ENCODE measurements around the gene PAXIP1.

PAXIP1 gene

DNA sequence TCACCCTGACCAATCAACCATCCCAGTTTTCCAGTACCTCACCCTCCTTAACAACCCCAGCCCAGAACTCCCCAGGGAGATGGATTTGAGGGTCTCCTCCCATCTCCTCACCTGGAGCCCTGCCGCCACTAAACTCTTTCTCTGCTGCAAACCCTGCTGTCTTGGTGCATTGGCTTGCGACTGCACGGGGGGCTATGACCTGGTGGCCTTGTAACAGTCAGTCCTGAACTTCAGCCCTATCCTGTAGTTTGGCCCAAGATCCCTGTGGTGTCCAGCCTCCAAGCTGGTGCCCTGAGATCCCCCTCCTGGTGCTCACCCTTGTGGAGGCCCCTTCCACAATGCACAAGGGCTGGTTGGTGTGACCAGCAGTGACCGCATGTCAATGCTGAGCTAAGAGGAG lies 91.9 kb downstream of the PAXIP1 start:
- no peak for DNase-seq

DNA sequence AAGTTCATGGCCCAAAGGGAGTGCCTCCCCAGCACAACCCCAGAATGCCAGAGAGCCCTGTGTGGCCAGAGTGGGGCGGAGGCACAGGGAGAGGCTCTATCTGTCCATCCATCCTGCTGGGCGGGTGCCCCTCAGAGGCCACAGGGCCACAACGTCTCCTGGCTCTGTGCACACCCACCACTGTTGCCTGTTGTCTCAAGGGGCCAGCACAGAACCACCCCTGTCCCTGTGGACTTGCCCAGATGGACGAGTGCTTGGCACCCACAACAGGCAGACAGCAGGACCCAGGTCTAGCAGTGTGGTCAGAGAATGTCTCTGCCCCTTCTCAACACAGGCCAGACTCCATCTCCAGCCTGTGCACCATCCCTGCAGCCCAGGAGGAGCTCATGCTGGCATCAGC lies 92.8 kb downstream of the PAXIP1 start:
- DNase-seq, result no peak

DNA sequence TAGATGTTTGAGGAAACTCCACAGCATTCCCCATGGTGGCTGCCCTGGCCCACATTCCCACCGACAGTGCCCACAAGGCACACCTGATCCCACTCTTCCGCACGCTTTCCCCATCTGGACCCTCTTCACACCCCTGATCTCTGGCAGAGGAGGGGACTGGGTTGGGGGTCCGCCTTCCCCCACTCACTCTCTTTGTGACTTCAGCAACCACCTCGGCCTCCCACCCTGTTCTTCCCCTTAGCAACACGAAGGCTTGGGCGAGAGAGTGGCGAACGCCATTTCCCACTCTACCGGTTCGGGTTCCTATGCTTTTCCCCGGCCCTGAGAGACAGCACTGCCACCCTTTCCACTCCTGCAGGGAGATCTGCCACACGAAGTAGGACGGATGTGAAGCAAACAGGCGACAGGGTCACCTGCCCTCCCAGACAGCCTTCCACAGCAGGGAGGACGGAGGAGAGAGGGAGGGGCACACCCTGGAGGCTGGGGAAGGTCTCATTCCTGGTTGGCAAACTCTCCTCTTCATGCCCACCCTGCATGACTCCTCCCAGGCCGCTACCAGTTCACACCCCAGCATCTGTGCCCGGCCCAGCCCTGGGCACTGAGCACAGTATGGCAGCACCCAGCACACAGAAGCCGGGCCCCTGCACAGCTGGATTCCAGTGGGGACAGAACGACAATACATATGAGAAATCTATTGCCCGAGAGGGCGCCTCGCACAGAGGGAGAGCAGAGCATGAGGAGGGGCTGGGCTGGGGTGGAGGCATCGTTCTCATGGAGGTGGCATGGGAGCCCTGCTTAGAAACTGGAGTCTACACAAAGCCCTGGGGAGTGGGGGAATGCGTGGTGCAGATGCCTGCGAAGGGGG lies 93.5 kb downstream of the PAXIP1 start:
- DNase-seq, result no peak

DNA sequence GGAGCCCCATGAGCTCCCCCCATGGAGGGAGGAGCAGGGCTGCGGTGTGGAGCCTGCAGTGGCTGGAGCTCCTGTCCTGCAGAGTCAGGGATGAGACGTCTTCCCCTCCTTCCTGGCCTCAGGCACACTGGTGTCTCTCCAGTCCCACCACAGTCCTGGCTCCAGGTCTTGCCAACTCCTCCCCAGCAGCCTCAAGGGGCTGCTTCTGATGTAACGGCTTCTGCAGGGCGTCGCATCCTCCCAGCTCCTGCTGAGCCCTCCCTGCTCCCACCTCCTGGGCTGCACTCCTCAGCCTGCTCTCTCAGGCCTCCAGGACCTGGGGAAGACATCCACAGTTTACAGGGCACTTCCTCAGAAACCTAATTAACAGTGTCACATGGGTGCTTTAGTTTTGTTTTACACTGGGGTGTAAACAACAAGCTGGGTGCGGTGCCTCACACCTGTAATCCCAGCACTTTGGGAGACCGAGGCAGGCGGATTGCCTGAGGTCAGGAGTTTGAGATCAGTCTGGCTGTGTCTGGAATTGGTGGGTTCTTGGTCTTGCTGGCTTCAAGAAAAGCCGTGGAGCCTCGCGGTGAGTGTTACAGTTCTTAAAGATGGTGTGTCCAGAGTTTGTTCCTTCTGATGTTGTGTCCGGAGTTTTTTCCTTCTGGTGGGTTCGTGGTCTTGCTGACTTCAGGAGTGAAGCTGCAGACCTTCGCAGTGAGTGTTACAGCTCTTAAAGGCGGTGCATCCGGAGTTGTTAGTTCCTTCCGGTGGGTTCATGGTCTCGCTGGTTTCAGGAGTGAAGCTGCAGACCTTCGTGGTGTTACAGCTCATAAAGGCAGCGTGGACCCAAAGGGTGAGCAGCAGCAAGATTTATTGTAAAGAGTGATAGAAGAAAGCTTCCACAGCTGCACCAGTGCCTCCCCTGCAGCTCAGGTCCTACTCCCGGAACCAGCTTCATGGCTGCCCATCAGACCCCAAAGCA lies 95.0 kb downstream of the PAXIP1 start:
- DNase-seq, result no peak

DNA sequence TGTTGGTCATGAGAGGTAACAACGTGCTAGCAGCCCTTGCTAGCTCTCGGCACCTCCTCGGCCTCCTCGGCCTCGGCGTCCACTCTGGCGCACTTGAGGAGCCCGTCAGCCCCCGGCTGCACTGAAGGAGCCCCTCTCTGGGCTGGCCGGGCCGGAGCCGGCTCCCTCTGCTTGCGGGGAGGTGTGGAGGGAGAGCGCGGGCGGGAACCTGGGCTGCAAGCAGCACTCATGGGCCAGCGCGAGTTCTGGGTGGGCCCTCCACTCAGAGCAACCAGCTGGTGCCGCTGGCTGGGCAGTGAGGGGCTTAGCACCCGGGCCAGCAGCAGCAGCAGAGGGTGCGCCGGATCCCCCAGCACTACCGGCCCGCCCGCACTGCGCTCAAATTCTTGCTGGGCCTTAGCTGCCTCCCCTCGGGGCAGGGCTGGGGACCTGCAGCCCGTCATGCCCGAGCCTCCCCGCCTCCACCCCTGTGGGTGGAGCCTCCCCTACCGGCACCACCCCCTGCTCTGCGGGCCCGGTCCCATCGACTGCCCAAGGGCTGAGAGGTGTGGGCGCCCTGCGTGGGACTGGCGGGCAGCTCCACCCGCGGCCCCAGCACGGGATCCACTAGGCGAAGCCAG lies 96.1 kb downstream of the PAXIP1 start:
- no peak for DNase-seq

DNA sequence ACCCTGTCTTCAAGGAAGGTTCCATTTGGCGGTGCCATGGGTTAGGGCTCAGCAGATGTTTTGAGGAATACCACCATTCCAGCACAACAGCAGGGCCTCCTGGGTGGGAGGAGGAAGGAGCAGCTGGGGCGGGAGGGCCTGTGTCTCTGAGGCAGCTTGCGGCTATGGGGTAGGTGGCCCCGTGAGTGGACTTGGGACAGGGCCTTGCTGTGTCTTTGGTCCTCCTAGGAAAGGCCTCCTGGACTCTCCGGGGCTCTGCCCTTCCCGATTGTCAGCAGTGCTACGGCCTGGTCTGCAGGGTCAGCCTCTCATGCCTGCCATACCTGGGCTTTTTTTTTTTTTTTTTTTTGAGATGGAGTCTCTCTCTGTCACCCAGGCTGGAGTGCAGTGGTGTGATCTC lies 96.7 kb downstream of the PAXIP1 start:
- no peak for DNase-seq

DNA sequence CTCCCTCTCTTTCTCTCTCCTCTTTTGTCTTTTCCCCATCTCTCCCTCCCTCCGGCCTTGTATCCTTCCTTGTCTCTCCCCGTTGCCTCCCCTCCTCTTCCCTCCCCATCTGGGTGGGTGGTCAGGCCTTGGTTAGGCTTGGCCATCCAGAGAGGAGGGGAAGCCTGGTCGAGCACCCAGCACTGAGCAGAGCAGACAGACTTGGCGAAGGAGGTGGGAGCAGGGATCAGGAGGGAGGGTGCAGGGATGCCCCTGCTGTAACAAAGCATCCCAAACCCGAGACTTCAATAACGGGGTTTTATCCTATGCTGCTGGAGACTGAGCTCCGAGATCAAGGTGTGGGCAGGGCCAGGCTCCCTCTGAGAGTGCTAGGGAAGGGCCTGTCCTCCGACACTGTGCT lies 97.3 kb downstream of the PAXIP1 start:
- no peak for DNase-seq

DNA sequence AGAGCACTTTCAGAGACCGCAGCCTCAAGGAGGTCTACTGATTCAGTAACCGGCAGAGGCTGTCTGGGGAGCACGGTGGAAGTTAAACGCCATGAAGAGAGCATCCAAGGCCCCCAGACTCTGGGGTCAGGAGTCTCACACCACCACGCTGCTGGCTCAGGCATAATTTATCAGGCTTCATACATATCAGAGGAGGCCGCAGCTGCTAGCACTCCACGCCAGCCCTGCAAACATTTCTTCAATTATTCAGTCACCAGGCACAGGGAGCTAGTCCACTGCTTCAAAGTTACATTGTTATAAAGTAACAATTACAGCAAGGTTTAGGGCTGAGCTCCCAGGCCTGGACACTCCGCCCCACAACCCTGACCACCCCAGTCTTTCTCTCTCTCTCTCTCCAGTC lies 97.8 kb downstream of the PAXIP1 start:
- no peak for DNase-seq

DNA sequence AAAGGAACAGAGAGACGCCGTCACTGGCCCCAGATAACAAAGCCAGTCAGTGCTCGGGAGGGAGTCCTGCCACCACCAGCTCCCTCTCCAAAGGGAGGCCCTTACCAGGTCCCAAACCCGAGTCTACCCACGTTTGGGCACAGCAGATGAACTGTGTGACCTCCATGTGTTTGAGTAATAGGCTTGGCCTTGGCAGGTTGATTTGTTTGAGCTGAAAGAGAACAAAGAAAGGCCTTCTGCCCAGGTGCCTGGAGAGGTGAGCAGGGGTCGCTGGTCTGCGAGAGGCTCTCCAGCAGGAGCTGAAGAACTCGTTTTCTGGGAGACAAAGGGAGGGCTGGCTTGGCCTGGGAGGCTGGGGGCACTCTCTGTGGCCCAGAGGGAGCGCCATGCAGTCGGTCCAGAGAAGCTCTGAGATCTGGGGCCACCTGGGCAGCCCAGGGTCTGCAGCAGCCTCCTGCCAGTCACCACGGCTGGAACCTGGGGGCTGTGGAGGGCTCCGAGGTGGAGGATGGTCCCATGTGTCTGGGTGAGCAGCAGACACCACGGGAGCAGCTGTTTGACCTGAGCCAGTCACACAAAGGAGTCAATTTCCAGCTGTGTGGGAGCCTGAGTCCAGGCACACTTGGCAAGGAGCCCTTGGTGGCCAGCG lies 99.7 kb downstream of the PAXIP1 start:
- DNase-seq, result no peak

DNA sequence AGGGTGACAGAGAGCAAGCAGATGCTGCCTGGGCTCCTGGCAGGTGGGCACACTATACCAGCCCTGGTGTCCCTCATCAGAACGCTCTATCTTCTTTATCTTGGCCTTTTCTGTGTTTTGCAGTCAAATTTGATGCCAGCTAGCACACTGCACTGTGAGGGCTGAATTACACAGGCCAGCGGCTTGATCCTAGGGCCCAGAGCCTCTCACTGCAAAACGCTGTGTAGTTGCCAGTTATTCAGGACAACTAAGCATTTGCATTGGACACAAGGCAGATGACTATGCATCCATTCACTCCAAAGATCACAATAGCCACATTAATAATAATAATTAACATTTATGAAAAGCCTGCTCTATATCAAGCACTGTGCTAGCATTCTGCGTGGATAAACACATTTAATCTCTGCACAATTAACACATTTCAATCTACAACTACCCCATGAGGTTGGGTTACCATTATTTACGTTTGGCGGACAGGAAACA lies 100.3 kb downstream of the PAXIP1 start:
- DNase-seq, result no peak

DNA sequence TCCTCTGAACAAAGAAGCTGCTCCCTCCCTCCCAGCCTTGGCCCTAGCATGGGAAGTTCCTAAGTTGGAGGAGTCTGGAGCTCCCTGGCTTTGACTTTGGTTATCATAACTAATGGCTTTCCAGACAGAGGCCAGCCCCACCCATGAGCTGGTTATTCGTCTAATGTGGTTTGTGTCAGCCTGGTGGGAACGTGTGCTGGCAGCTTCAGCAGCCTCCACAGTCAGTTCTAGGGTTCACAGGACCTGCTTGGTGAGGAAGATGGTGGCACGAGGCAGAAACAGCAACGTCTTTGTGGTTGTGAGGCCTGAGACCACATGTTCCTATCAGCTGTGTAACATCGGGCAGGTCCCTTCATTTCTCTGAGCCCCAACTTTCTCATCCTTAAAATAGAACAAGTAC lies 103.1 kb downstream of the PAXIP1 start:
- DNase-seq, result no peak

DNA sequence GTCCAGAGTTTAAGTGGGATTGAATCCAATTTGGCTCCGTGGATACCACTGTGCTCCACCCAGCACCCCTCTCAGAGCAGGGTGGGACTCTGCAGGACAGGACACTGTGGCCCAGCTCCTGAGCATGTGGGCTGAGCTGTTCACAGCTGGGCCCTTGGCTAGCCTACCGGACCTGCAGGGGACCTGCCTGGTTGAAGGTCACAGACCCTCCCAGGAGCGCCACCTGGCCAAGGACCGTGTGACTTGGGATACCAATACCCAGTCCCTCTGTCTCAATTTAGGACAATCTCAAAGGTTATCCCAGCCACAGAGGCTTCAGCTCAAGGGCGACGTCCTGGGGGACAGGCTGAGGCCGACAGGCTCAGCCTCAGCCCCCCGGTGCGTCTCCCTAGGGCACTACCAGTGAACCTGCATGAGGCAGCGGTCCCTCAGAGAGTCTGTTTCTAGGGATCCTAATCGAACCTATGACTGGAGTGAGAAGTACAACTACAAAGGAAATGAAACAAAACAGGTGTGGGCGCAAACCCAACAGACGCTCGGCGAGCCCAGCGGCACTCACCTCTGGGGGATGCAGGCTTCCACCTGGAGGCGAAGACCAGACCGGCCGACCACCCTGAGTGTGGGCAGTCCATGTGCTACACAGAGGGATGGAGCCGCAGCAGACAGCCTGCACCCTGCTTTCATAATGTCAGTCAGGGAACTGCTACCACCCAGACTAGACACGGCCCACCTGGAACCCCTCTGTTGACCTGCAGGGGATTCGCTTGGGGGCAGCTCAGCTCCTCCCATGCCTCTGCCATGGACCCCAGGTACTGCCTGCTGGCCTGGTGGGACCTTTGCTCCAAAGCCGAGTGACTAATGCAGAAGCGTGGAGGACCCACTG lies 103.7 kb downstream of the PAXIP1 start:
- DNase-seq, result no peak

DNA sequence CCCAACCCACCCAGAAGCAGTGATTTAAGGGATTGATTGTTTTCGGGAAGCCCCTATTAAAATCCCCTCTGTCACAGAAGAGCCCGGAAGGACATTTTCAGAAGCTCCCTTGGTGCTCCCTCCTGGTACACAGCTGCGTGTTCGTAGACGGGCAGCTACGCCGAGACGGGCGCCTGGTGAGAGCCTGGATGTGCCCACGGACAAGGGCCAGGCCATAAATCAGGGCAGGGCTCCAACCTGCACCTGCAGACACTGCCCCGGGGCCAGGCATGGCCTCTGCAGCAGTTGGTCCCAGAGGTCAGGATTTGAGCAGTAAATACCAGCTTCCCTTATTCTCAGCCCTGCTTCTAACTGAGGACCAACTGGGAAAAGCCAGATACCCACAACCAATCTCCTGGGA lies 106.8 kb downstream of the PAXIP1 start:
- DNase-seq, result no peak
